ENCODE measurements around the gene STX2. TPM values are rescaled to one million over a fixed set of nuclear protein-coding genes. Genes with fewer than 3 reads are reported as not detected.
"Not testable (repeated sequence)": the region's sequence is repeated elsewhere in the genome, so short reads cannot be mapped to it uniquely, and the experiment has no call there.

STX2 gene
- total RNA-seq, 2 donors from 2014 or later = 24.5 to 26.3 TPM

DNA sequence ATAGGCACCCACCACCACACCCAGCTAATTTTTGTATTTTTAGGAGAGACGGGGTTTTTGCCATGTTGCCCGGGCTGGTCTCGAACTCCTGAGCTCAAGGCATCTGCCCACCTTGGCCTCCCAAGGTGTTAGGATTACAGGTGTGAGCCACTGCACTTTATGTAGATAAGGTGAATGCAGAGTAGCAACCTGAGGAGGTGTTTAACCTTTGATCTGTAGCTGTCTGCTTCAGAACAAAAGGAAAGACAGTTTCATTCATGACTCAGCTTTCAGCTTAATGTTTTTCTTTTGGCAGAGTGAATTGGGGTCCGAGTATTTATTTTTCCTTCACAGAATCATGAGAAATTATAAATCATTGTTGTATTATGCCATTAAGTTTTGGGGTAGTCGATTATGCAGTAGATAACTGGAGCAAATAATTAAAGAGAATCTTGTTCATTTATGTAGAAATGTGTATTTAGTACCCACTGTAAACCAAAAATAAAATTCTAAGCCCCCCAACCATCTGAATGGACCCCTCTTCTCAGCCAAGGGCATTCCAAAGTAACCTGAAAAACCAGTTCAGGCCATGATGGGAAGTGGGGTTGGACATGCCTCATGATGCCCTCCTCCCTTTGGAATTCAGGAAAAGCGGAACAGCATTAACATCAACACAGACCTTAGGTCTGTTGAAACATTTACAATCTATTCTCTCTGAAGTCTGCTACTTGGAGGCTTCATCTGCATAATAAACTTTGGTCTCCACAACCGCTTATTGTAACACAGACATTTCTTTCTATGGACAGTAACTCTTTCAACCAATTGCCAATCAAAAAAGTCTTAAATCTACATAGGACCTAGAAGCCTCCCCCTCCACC, 10.7 kb upstream of the STX2 start:
- Histone ChIP-seq H3K4me3 (no peak overlapping the region), H3K27me3 (no peaks in the 10 kb centered on the region), H3K27ac (no peak overlapping the region), H3K36me3 (no peaks in the 10 kb centered on the region), H3K4me1 (peaks cover 0 to 3% of the 10 kb centered on the region in 2 donors), H3K9me3 (peaks cover 0 to 3% of the 10 kb centered on the region in 2 donors)
- no peak for TF ChIP-seq CTCF (IDR thresholded peaks at IDR 0.05)
- no peak for DNase-seq (ENCODE audit: low spot score)

DNA sequence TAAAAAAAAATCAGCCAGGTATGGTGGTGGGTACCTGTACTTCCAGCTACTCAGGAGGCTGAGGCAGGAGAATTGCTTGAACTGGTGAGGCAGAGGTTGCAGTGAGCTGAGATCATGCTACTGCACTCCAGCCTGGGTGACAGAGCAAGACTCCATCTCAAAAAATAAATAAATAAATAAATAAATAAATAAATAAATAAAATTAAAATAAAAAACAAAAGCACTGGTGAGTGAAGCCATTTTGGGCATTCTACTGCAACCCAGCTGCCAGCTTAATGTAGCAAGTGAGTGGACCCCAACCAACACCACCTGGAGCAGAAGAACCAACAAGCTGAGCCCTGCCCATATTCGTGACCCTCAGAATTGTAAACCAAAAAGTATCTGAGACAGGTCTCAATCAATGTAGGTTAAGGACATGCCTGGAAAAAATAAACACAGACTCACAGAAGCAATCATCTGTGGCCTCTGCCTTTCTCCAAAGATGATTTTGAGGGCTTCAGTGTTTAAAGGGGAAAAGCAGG, 9.8 kb upstream of the STX2 start:
- not testable (repeated sequence) for H3K9me3 ChIP-seq, H3K27me3 ChIP-seq, H3K27ac ChIP-seq

GRCh38 chr12:130848105-130848504, 9.1 kb upstream of the STX2 start:
- not testable (repeated sequence) for H3K27ac ChIP-seq; H3K4me1 ChIP-seq; H3K9me3 ChIP-seq; H3K4me3 ChIP-seq; H3K27me3 ChIP-seq; H3K36me3 ChIP-seq; DNase-seq (ENCODE audit: low spot score)

More for the DNA sequence above, 9.8 kb upstream of the STX2 start:
- not testable (repeated sequence) for H3K36me3 ChIP-seq; H3K4me3 ChIP-seq; H3K4me1 ChIP-seq; DNase-seq (ENCODE audit: low spot score)

GRCh38 chr12:130847112-130847511, 8.1 kb upstream of the STX2 start:
- H3K9me3 ChIP-seq = peaks cover 0 to 3% of the 10 kb centered on the region in 2 donors
- H3K27me3 ChIP-seq = no peaks in the 10 kb centered on the region
- no peak for DNase-seq (ENCODE audit: low spot score)
- no peak overlapping the region for H3K4me3 ChIP-seq
- peak overlapping the region; percentile 51 to 71 for H3K27ac ChIP-seq
- TF ChIP-seq CTCF (IDR thresholded peaks at IDR 0.05) = no peak
- H3K36me3 ChIP-seq = no peaks in the 10 kb centered on the region
- H3K4me1 ChIP-seq = peaks cover 0 to 3% of the 10 kb centered on the region in 2 donors

- no peak for DNase-seq (ENCODE audit: low spot score)
- no peak for TF ChIP-seq CTCF (IDR thresholded peaks at IDR 0.05)
These were observed 7.3 kb upstream of the STX2 start for GRCh38 chr12:130846369-130846768.

GRCh38 chr12:130839770-130840404, 837 bp upstream of the STX2 start:
- H3K4me1 ChIP-seq = peaks cover 0 to 24% of the 10 kb centered on the region in 2 donors

More at GRCh38 chr12:130846369-130846768, 7.3 kb upstream of the STX2 start:
- peaks cover 0 to 3% of the 10 kb centered on the region in 2 donors for H3K4me1 ChIP-seq
- H3K27ac ChIP-seq = peak overlapping the region in 1 of 2 donors; percentile 39
- H3K27me3 ChIP-seq = no peaks in the 10 kb centered on the region
- H3K36me3 ChIP-seq = no peaks in the 10 kb centered on the region
- H3K9me3 ChIP-seq = peaks cover 0 to 3% of the 10 kb centered on the region in 2 donors
- no peak overlapping the region for H3K4me3 ChIP-seq

More at GRCh38 chr12:130839770-130840404, 837 bp upstream of the STX2 start:
- Histone ChIP-seq H3K36me3 (no peaks in the 10 kb centered on the region), H3K27ac (peak overlapping the region; percentile 62 to 83), H3K27me3 (no peaks in the 10 kb centered on the region), H3K9me3 (no peaks in the 10 kb centered on the region), H3K4me3 (peak overlapping the region; percentile 97 to 100)
- no peak for TF ChIP-seq CTCF (IDR thresholded peaks at IDR 0.05)
- DNase-seq (ENCODE audit: low spot score) = no peak
